Measurements from ENCODE around the gene TBKBP1. TPM values are rescaled to one million over a fixed set of nuclear protein-coding genes. Genes with fewer than 3 reads are reported as not detected.

TBKBP1 gene
- total RNA-seq, 1 donor from 2014 or later: 18.3 TPM

DNA sequence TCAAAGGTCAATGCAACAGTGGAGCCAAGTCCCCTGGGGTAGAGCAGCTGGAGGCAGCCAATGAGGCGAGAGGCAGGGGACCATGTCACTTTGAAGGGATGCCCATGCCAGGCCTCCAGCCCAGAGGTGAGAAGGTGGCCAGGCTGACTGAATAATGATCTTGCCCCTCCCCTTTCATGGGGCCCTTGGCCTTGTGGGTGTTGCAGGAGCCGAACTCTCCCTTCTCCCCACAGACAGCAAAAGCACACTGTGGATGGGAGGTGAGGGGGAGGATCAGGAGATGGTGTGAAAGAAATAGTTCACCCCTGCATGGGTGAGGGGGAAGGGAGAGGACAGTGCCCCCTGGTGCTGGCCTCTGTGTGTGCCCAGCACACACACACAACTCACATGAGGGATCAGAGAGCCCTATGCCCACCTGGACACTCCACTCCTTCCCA lies 23.3 kb downstream of the TBKBP1 start:
- Mint-ChIP-seq H3K27ac (ENCODE audit: unreplicated experiment) (no peak overlapping the region), H3K27me3 (ENCODE audit: low read depth) (peaks cover 79% of the 10 kb centered on the region)

DNA sequence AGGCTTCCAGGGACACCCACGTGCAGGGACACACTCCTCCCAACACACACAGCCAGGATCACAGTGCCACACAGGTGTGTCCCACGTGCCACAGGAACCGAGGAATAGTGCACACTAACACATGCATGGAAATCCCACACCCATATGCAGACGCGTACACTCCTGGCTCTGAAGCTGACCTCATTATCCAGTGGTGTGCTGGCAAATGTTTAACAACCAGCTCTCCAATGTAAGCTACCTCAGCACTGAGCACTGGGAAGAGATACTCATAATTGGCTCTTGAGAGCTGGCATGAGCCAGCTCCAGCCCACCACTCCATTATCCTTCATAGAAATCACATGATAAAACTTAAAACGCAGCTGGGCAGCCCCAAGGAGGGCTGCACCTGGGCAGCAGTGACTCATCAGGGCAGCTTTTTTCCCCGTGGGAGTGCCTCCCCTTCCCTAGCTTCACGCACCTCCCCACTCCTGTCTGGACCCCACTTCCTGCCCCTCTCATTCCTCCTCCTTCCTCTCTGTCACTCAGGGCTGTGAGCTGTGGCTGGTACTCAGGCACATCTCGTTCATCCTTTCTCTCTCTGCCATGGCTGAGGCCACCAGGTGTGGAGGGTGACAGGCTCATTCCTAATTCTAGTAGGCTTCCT lies 24.1 kb downstream of the TBKBP1 start:
- Mint-ChIP-seq H3K27ac (ENCODE audit: unreplicated experiment) (no peak overlapping the region), H3K9me3 (no peaks in the 10 kb centered on the region), H3K27me3 (ENCODE audit: low read depth) (peaks cover 84% of the 10 kb centered on the region), H3K36me3 (ENCODE audit: low read depth) (no peaks in the 10 kb centered on the region), H3K4me1 (no peaks in the 10 kb centered on the region), H3K4me3 (no peak overlapping the region)
- TF ChIP-seq, protein P1, sequence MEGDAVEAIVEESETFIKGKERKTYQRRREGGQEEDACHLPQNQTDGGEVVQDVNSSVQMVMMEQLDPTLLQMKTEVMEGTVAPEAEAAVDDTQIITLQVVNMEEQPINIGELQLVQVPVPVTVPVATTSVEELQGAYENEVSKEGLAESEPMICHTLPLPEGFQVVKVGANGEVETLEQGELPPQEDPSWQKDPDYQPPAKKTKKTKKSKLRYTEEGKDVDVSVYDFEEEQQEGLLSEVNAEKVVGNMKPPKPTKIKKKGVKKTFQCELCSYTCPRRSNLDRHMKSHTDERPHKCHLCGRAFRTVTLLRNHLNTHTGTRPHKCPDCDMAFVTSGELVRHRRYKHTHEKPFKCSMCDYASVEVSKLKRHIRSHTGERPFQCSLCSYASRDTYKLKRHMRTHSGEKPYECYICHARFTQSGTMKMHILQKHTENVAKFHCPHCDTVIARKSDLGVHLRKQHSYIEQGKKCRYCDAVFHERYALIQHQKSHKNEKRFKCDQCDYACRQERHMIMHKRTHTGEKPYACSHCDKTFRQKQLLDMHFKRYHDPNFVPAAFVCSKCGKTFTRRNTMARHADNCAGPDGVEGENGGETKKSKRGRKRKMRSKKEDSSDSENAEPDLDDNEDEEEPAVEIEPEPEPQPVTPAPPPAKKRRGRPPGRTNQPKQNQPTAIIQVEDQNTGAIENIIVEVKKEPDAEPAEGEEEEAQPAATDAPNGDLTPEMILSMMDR (conservative IDR thresholded peaks at IDR 0.05): no peak
- no peak for DNase-seq (ENCODE audit: low read depth, low spot score)

More for the DNA sequence above, 23.3 kb downstream of the TBKBP1 start:
- no peaks in the 10 kb centered on the region for H3K36me3 Mint-ChIP-seq (ENCODE audit: low read depth)
- H3K4me1 Mint-ChIP-seq: no peaks in the 10 kb centered on the region
- no peaks in the 10 kb centered on the region for H3K9me3 Mint-ChIP-seq
- TF ChIP-seq, protein P1 (conservative IDR thresholded peaks at IDR 0.05): no peak
- DNase-seq (ENCODE audit: low read depth, low spot score): no peak
- H3K4me3 Mint-ChIP-seq: no peak overlapping the region

DNA sequence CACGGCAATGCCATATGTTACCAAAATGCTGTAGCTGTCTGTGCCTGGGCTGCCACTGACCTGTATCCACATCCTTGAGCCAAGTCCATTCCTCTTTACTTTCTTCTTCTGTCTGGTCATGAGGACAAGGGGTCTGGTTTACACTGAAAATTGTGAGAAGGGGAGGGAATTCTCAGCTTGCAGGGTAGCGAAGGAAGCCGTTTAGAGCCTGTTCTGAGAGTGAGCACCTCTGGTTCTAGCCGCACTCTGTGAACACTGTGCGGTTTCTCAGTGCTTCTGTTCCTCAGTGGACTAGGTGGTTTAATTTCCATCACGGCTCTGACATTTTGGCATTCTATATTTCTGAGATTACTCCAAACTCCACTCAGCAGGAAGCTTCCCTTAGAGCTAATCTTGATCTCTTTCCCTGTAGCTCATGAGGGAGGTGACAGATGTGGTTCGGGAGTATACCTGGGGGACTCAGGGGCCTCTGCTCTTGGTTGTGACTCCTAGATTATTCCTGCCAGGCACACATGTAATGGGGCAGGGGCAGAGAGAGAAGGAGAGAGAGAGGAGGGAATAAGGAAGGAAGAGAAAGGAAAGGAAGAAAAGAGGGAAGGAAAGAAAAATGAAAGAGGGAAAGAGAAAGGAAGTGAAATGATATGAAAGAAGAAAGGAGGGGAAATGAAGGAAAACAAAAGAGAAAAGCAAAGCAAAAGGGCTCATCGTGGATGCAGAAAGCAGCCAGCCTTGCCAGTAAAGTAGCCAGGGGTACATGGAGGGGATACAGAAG lies 24.9 kb downstream of the TBKBP1 start:
- no peak for DNase-seq (ENCODE audit: low read depth, low spot score)
- Mint-ChIP-seq H3K36me3 (ENCODE audit: low read depth) (no peaks in the 10 kb centered on the region), H3K4me1 (no peaks in the 10 kb centered on the region), H3K4me3 (no peak overlapping the region), H3K9me3 (no peaks in the 10 kb centered on the region), H3K27ac (ENCODE audit: unreplicated experiment) (no peak overlapping the region), H3K27me3 (ENCODE audit: low read depth) (peaks cover 85% of the 10 kb centered on the region)
- TF ChIP-seq, protein P1 (conservative IDR thresholded peaks at IDR 0.05): no peak

DNA sequence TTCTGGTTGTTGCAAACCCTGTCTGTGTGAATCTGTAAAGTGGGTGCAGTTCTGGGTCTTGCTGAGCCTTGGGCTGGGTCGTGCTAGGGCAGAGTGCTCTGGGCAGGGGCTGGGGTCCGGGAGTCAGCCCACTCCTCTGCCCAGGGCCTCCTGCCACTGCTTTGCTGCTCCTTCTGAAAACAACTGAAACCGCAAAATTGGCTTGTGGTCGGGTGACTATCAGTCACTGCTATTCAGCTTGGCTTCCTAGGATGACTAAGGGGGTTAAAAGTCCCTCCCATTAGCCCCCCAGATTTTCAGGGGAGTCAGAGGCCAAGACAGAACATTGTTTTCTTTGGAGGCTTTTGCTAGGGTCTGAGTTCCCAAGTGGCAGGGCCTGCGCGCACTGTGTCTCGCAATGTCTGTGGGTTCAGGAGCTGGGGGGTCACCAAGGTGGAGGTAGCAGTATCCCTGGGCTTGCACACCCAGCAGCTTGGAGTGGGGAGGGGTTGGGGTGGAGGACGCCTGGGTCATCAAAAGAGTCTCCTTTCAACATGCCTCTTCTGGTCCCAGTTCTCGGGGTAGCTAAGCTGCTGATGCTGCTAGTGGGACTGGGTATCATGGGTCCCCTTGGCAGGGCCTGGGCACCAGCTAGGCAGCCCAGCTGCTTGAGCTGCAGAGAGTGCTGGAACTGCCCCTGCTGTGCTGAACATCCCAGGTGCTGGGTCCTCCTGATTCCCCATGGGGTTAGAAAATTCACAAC lies 25.6 kb downstream of the TBKBP1 start:
- Mint-ChIP-seq H3K36me3 (ENCODE audit: low read depth) (no peaks in the 10 kb centered on the region), H3K9me3 (no peaks in the 10 kb centered on the region), H3K4me1 (no peaks in the 10 kb centered on the region), H3K27ac (ENCODE audit: unreplicated experiment) (no peak overlapping the region), H3K4me3 (no peak overlapping the region), H3K27me3 (ENCODE audit: low read depth) (peaks cover 85% of the 10 kb centered on the region)
- TF ChIP-seq, protein P1 (conservative IDR thresholded peaks at IDR 0.05): no peak
- no peak for DNase-seq (ENCODE audit: low read depth, low spot score)

GRCh38 chr17:47720196-47720595 lies 26.2 kb downstream of the TBKBP1 start:
- no peak overlapping the region for H3K4me3 Mint-ChIP-seq
- H3K27me3 Mint-ChIP-seq (ENCODE audit: low read depth): peaks cover 88% of the 10 kb centered on the region
- peak overlapping the region; percentile 87 for H3K27ac Mint-ChIP-seq (ENCODE audit: unreplicated experiment)
- no peaks in the 10 kb centered on the region for H3K36me3 Mint-ChIP-seq (ENCODE audit: low read depth)
- H3K9me3 Mint-ChIP-seq: no peaks in the 10 kb centered on the region
- no peak for DNase-seq (ENCODE audit: low read depth, low spot score)
- TF ChIP-seq, protein P1 (conservative IDR thresholded peaks at IDR 0.05): no peak
- H3K4me1 Mint-ChIP-seq: no peaks in the 10 kb centered on the region

Measured in neural crest cell (in vitro differentiated cells).